NOMO-1 treated with DMSO at 0.1 percent for 48 hours (cell line): ENCODE measurements around the gene SPATA6L.

ENCODE experiments used
- DNase-seq: peaks from one replicate; lab custom pipeline; 2025; ENCODE audit not compliant: unreplicated experiment; lab: John Stamatoyannopoulos, UW

Gene SPATA6L

GRCh38 chr9:4590430-4591122, 75.7 kb downstream of the SPATA6L start:
- no peak for DNase-seq

- DNase-seq = no peak
Observed at GRCh38 chr9:4588721-4589120, 77.6 kb downstream of the SPATA6L start.

- DNase-seq = no peak
Observed at GRCh38 chr9:4585135-4585534, 81.1 kb downstream of the SPATA6L start.

- DNase-seq = no peak
Observed at GRCh38 chr9:4584636-4585035, 81.6 kb downstream of the SPATA6L start.

- DNase-seq = no peak
Observed at GRCh38 chr9:4583001-4583400, 83.3 kb downstream of the SPATA6L start.

- no peak for DNase-seq
Observed at GRCh38 chr9:4581861-4582565, 84.3 kb downstream of the SPATA6L start.

- no peak for DNase-seq
Observed at GRCh38 chr9:4581035-4581760, 85.1 kb downstream of the SPATA6L start.

GRCh38 chr9:4579001-4579400, 87.3 kb downstream of the SPATA6L start:
- DNase-seq = peak; percentile 25

- DNase-seq = no peak
Observed at GRCh38 chr9:4576448-4576847, 89.8 kb downstream of the SPATA6L start.

- no peak for DNase-seq
Observed at GRCh38 chr9:4575997-4576396, 90.3 kb downstream of the SPATA6L start.

GRCh38 chr9:4574657-4575243, 91.5 kb downstream of the SPATA6L start:
- DNase-seq = peak; percentile 51

- no peak for DNase-seq
Observed at GRCh38 chr9:4573634-4574389, 92.5 kb downstream of the SPATA6L start.

GRCh38 chr9:4573176-4573575, 93.1 kb downstream of the SPATA6L start:
- DNase-seq = no peak

GRCh38 chr9:4572184-4572826, 94.0 kb downstream of the SPATA6L start:
- DNase-seq = no peak

- no peak for DNase-seq
Observed at GRCh38 chr9:4569101-4569500, 97.2 kb downstream of the SPATA6L start.

- DNase-seq = no peak
Observed at GRCh38 chr9:4567601-4568000, 98.7 kb downstream of the SPATA6L start.

- DNase-seq = no peak
Observed at GRCh38 chr9:4566806-4567205, 99.5 kb downstream of the SPATA6L start.

GRCh38 chr9:4563105-4563504, 103.2 kb downstream of the SPATA6L start:
- DNase-seq = no peak

- no peak for DNase-seq
Observed at GRCh38 chr9:4559261-4560182, 106.8 kb downstream of the SPATA6L start.
